ENCODE measurements around the gene CD200R1.

DNA sequence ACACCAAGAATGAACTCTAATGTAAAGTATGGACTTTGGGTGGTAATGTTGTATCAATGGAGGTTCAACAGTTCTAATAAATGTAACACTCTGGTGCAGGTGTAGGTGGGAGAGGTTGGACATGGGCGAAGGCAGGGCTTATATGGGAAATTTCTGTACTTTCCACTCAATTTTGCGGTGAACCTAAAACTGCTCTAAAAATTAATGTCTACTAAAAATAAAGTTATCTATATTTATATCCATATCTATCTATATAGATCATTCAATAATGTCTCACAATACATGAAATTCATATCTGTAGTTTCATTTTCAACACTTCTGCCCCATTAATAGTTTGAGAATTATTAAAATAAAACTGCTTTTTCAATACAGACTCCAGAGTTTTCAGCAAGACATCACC, 49.3 kb downstream of the CD200R1 start:
- no peak for TF ChIP-seq ZNF644 (CRISPR knock-in tag; IDR thresholded peaks at IDR 0.05; ENCODE audit: low read depth)
- TF ChIP-seq, protein P1, sequence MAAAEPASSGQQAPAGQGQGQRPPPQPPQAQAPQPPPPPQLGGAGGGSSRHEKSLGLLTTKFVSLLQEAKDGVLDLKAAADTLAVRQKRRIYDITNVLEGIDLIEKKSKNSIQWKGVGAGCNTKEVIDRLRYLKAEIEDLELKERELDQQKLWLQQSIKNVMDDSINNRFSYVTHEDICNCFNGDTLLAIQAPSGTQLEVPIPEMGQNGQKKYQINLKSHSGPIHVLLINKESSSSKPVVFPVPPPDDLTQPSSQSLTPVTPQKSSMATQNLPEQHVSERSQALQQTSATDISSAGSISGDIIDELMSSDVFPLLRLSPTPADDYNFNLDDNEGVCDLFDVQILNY (CRISPR knock-in tag; conservative IDR thresholded peaks at IDR 0.05) = no peak
- no peak for TF ChIP-seq MAF1 (CRISPR knock-in tag; IDR thresholded peaks at IDR 0.05; ENCODE audit: borderline replicate concordance)
- TF ChIP-seq, protein P2, sequence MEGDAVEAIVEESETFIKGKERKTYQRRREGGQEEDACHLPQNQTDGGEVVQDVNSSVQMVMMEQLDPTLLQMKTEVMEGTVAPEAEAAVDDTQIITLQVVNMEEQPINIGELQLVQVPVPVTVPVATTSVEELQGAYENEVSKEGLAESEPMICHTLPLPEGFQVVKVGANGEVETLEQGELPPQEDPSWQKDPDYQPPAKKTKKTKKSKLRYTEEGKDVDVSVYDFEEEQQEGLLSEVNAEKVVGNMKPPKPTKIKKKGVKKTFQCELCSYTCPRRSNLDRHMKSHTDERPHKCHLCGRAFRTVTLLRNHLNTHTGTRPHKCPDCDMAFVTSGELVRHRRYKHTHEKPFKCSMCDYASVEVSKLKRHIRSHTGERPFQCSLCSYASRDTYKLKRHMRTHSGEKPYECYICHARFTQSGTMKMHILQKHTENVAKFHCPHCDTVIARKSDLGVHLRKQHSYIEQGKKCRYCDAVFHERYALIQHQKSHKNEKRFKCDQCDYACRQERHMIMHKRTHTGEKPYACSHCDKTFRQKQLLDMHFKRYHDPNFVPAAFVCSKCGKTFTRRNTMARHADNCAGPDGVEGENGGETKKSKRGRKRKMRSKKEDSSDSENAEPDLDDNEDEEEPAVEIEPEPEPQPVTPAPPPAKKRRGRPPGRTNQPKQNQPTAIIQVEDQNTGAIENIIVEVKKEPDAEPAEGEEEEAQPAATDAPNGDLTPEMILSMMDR (CRISPR knock-in tag; IDR thresholded peaks at IDR 0.05) = no peak

Data from HepG2 (cell line).